Tibial nerve (tissue), 4 donors: ENCODE results near the gene SPACA5.

Experiments used
- EP300 ChIP-seq, 2 donors: sonication (generic); formaldehyde crosslinking; IDR thresholded peaks; one replicate each; pipeline ENCODE4 v1.6.1; 2017; ENCODE audit warnings: antibody characterized with exemption in 2 of 2, mild to moderate bottlenecking in 1 of 2
- POLR2A ChIP-seq, 2 donors: fragments of 450-650 bp; IDR thresholded peaks; one replicate each; pipeline ENCODE4 v1.6.1; 2017; ENCODE audit warnings: antibody characterized with exemption in 2 of 2, mild to moderate bottlenecking in 2 of 2, moderate library complexity in 2 of 2
- TF ChIP-seq, protein P1 (sequence below), 5 experiments: fragments of 200-600 bp in 3 of 5; fragments of 450-650 bp in 2 of 5; sonication (generic) in 3 of 5; IDR thresholded peaks; one replicate each; pipeline ENCODE4 v1.5.1; 2016 to 2019; ENCODE audit warnings: antibody characterized with exemption in 5 of 5, mild to moderate bottlenecking in 3 of 5, moderate library complexity in 2 of 5

DNA sequence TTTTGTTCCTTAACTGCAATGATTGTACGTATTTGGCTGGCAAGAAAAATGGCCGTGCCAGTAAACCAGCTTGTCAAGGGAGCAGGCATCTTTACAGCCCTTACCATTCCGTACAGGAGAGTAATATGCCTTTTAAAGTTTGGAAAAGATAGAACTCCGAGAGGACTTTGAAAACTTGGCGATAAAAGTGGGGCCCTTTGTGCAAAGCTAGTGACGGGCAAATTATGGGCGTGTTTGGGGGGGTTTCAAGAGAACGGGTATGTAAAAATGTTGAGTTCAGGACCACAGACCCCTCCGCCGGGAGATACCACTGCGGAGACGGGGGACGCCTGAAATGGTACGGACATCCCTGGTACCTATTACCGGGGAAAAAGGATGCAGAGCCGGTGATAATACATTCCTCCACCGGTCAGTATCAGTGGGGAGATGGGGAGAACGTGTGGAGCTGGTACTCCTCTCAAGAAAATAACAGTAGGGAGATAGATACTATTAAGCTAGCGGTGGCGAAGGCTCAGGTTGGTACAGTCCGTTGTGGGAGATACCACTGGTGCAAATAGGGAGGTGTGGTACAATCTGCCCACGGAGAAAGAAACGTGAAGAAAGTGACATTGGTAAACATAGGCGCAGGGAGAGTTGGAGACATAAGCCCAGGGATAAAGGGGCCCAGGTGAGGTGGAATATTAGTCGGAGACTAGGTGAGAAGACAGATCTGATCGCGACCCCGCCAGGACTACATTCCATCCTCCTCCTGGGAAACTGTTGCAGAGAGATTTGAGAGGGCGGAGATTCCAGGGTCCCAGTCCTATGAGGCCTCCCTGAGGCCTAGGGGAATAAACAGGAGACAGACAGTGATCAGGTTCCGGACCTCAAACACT is 14.5 kb downstream of the SPACA5 start:
- TF ChIP-seq, protein P1, sequence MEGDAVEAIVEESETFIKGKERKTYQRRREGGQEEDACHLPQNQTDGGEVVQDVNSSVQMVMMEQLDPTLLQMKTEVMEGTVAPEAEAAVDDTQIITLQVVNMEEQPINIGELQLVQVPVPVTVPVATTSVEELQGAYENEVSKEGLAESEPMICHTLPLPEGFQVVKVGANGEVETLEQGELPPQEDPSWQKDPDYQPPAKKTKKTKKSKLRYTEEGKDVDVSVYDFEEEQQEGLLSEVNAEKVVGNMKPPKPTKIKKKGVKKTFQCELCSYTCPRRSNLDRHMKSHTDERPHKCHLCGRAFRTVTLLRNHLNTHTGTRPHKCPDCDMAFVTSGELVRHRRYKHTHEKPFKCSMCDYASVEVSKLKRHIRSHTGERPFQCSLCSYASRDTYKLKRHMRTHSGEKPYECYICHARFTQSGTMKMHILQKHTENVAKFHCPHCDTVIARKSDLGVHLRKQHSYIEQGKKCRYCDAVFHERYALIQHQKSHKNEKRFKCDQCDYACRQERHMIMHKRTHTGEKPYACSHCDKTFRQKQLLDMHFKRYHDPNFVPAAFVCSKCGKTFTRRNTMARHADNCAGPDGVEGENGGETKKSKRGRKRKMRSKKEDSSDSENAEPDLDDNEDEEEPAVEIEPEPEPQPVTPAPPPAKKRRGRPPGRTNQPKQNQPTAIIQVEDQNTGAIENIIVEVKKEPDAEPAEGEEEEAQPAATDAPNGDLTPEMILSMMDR (IDR thresholded peaks at IDR 0.05), result no peak
- TF ChIP-seq POLR2A (IDR thresholded peaks at IDR 0.05), result no peak
- TF ChIP-seq EP300 (IDR thresholded peaks at IDR 0.05), result peak in 1 of 2 donors; percentile 64
